GM19463 (cell line): Measurements from ENCODE around the gene SP110.

ENCODE experiments used
- ATAC-seq: cut with Tn5 transposase; IDR thresholded peaks from one replicate; pipeline ENCODE4 v1.9.1; 2021; ENCODE audit warnings: mild to moderate bottlenecking, moderate library complexity; ENCODE audit not compliant: unreplicated experiment

Gene SP110

GRCh38 chr2:230172852-230173251, 46.9 kb downstream of the SP110 start:
- no peak for ATAC-seq

- no peak for ATAC-seq
Measured at GRCh38 chr2:230172156-230172555, 47.6 kb downstream of the SP110 start.

DNA sequence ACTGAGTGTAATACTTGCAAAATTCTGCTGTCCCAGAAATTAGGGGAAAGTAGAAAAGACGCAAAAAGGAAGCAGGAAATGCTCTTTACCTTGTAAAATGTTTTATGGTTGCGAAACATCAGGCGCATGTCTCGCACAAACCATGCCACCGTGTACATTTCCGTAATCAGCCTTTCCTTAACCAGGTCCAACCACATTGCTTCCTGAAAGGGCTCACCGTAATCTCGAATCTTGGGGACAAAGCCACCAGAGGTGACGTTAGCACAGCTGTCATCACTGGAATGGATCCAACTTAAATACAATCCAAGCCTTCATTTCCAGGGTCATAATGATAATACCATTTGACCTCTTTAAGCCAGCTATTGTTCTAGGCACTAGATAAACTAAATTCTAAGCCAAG, 49.3 kb downstream of the SP110 start:
- ATAC-seq, result no peak

- no peak for ATAC-seq
Measured at GRCh38 chr2:230166557-230167170, 53.1 kb downstream of the SP110 start.

GRCh38 chr2:230164139-230164538, 55.6 kb downstream of the SP110 start:
- no peak for ATAC-seq

DNA sequence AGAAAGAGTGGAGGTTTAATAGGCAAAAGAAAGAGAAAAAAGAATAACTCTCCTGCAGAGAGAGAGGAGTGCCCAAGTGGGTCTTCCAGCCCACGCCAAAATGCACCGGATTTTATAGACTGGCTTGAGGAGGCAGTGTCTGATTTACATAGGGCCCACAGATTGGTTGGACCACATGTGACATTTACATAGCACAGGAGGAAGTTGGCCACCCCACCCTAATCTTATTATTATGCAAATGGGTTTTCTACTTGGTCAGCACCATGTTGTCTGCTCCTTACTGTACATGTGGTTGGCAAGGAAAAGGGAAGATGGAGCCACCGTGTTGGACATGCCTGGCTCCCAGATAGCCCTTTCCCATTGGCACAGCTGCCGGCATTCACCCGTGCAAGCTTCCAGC, 56.8 kb downstream of the SP110 start:
- no peak for ATAC-seq

DNA sequence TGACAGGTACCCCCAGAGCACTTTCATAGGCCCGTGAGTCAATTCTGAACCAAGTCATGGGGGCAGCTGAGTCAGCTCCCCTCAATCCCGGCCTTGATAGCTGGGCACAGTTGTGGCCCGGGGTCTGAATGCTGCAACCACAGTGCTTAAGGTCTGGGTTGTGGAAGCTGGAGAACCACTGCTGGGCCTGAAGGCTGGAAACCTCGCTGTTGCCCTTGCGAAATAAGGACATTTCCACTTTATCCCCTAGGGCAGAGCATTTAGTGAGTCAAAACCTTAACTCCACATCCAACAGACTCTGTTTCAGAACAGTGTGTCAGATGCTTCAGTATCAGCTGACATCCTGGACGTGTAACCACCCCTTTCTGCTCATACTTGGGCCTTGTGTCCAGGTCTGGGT, 58.6 kb downstream of the SP110 start:
- no peak for ATAC-seq

- no peak for ATAC-seq
Measured at GRCh38 chr2:230160112-230160660, 59.6 kb downstream of the SP110 start.

DNA sequence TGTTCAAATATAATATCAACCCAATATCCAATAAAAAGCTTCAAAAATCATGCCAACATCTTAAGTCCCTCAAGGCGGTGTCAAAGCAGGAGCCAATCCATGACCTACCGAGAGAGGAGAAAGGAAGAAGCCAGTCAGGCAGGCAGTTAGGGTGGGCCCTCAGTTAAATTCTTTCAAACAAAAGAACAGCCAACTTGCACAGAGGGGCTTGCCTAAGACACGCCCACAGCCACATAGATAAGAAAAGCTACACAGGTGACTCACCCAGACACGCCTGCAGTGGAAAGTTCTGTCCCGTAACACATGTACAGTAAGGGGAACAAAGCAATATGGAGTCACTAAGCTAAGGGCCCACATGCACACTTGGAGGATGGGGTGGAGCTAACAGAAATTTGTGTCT, 61.3 kb downstream of the SP110 start:
- no peak for ATAC-seq

- no peak for ATAC-seq
Measured at GRCh38 chr2:230156782-230157699, 62.7 kb downstream of the SP110 start.

- ATAC-seq, result no peak
Measured at GRCh38 chr2:230155359-230155758, 64.4 kb downstream of the SP110 start.

DNA sequence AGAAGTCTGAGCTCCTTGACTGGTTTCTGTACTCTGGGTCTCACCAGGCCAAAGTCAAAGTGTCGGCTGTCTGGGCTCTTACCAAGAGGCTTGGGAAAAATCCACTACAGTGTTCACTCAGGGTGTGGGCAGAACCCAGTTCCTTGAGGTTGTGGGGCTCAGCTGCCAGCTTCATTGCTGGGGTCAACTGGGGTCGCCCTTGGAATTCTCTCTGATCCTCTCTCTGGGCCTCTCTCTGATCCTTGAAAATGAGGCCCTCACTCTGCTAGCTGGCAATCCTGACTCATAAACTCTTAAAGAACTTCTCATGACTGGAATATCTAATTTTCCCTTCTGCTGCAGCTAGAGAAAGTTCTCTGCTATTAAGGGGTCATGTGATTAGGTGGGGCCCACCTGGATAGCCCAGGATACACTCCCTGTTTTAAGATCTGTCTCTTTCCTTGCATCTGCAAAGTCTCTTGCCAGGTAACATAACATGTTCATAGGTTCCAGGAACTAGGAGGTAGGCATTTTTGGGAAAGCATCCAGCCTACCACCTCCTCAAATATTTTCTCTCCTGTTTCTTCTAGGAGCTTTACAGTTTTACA, 66.3 kb downstream of the SP110 start:
- no peak for ATAC-seq

DNA sequence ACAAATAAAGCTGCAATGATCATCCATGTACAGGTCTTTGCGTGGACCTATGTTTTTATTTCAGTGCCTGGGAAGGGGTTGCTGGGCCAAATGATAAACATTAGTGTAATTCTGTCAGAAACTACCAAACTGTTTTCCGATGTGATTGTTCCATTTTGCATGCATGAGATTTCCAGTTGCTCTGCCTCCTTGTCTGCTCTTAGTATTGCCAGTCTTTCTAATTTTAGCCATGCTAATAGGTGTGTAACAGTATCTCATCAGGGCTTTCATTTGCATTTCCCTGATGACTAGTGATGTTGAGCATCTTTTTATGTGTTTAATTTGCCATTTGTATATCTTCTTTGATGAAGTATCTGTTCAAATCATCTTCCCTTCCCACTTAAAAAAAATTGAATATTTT, 67.5 kb downstream of the SP110 start:
- ATAC-seq, result no peak

GRCh38 chr2:230144355-230144754, 75.4 kb downstream of the SP110 start:
- no peak for ATAC-seq

DNA sequence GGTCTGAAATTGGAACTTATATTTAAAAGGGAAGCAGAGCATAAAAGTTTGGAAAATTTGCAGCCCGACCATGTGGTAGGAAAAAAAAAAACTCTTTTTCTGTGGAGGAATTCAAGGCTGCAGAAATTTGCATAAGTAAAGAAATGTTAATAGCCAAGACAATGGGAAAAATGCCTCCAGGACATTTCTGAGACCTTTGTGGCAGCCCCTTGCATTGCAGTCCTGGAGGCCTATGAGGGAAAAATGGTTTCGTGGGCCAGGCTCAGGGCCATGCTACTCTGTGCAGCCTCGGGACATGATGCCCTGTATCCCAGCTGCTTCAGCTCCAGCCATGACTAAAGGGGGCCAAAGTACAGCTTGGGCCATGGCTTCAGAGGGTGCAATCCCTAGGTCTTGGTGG, 79.1 kb downstream of the SP110 start:
- no peak for ATAC-seq

GRCh38 chr2:230137902-230138539, 81.8 kb downstream of the SP110 start:
- ATAC-seq, result no peak

DNA sequence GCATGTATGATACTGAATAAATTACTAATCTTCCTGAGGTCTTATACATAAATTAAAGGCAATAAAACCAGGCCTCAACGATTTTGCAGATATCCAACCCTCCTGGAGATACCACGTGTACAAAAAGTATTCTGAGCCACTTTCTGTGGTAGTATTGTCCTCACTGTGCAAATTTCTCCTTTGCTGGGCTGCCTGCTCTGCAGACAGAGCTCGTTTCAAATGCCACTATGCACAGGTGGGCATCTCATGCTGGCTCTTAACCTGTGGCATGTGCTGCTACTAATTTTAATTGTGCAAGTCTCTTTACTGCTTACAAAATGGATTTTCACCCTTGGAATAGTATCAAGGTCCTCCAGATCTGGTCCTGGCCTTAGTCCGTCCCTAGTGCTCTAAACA, 84.7 kb downstream of the SP110 start:
- ATAC-seq, result no peak

DNA sequence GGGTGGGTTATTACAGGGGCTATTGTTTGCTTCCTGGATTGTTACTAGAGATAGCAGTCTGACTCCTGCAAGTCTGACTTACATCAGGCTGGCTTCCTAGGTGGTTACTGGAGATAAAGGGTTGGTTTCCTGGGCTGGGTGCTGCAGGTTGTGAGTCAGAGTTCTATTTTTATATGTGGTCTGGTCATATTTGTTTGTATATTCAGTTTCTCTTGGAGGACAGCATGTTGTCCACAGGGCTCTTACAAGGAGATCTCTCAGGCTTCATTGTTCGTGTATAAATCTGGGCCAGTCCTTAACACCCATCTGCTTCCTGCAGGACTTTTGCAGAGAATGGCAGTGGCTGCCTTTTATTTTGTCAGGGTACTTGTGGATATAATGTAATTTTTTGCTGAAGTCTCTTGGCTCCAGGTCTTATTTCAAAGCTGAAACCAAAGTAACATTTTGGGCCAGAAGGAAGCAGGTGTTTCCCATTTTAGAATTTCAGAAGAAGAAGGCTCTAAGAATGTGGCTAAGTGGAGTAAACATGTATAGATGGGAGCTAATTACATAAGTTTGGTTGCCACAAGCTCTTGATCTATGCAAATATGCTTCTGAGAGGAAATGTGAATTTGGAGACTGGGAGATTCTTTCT, 85.2 kb downstream of the SP110 start:
- no peak for ATAC-seq

GRCh38 chr2:230131366-230131765, 88.4 kb downstream of the SP110 start:
- no peak for ATAC-seq

DNA sequence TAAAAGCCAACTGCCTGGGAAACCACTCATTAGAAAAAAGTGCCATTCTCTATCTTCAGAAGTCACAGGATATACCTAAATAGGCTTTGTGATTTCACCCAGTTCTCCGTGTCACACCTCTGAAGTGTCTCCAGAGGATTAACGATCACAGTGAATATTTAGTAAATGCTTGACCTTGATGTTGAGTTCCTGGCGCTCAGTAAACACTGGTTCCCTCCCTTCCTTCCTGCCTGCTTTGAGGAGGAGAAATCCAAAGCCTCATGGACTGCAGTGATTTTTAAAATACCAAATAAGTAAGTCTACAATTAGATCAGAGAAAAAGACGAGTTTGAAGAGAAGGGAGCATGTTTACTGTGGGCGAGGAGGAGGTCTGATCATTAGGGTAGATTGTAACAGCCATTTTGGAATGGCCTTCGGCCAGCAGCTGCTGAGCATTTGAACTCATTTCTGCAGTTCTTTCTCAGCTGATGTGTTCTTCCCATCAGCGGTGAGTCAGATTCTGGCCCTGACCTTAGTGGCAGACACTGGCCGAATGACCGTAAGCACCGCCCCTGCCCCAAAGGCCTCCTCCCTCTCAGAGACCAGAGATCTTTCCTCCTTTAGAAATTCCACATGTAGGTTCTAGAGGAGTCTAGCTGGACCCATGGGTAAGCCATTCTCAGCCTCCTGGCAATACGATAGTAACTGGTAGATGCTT, 89.0 kb downstream of the SP110 start:
- ATAC-seq, result no peak
